Osteoblast (primary cell): Measurements from ENCODE around the gene FGF21. TPM values are rescaled to one million over a fixed set of nuclear protein-coding genes. Genes with fewer than 3 reads are reported as not detected.
A peak's percentile ranks its signal among the peaks of the same experiment; 100 is the strongest.

ENCODE experiments used
- DNase-seq: peaks from one replicate; pipeline ENCODE4 v3.0.0; 2011; ENCODE audit warnings: low spot score, mixed read lengths; ENCODE audit not compliant: insufficient read length; ENCODE audit errors: missing footprints
- H2AFZ ChIP-seq: 2 replicates; pipeline ENCODE4 v1.6.0; 2011; ENCODE audit warnings: mild to moderate bottlenecking, low read length
- H3K27ac ChIP-seq: 2 replicates; pipeline ENCODE4 v1.5.1; 2011; ENCODE audit warnings: mild to moderate bottlenecking, low read depth, low read length, moderate library complexity
- H3K27me3 ChIP-seq: 2 replicates; pipeline ENCODE4 v1.6.0; 2012; ENCODE audit warnings: mild to moderate bottlenecking, control low read depth, inconsistent platforms, low read length, moderate library complexity; ENCODE audit not compliant: insufficient read depth
- H3K36me3 ChIP-seq: 2 replicates; pipeline ENCODE4 v1.5.1; 2011; ENCODE audit warnings: mild to moderate bottlenecking, low read length, control low read depth, moderate library complexity; ENCODE audit not compliant: insufficient read depth
- H3K4me1 ChIP-seq: 2 replicates; pipeline ENCODE4 v1.5.1; 2011; ENCODE audit warnings: mild to moderate bottlenecking, low read length, control low read depth, moderate library complexity; ENCODE audit not compliant: insufficient read depth
- H3K4me2 ChIP-seq: 2 replicates; pipeline ENCODE4 v1.6.0; 2011; ENCODE audit warnings: mild to moderate bottlenecking, low read length; ENCODE audit not compliant: insufficient read depth
- H3K4me3 ChIP-seq: fragments of 200-600 bp; sonication (generic); 3 replicates; pipeline ENCODE4 v1.5.1; 2012; ENCODE audit warnings: mild to moderate bottlenecking, low read length, inconsistent platforms; ENCODE audit not compliant: insufficient read depth
- H3K79me2 ChIP-seq: 2 replicates; pipeline ENCODE4 v1.6.0; 2012; ENCODE audit warnings: mild to moderate bottlenecking, low read length, control low read depth, inconsistent platforms; ENCODE audit not compliant: insufficient read depth
- H3K9me3 ChIP-seq: 2 replicates; pipeline ENCODE4 v1.5.1; 2011; ENCODE audit warnings: low read depth, low read length, control low read depth
- H4K20me1 ChIP-seq: 2 replicates; pipeline ENCODE4 v1.6.0; 2012; ENCODE audit warnings: mild to moderate bottlenecking, low read length, control low read depth; ENCODE audit not compliant: insufficient read depth
- total RNA-seq: library from RNA; depleted of rRNA; stranded (reverse); fragments of >200 nt; gene quantifications from 2 replicates; pipeline ENCODE4 v1.2.3, GENCODE V29; 2012
- TF ChIP-seq, protein P1 (sequence below): IDR thresholded peaks from 2 replicates; pipeline ENCODE4 v1.5.1; 2011; ENCODE audit warnings: mild to moderate bottlenecking, low read depth, low read length, moderate library complexity; ENCODE audit errors: extremely low read depth

The FGF21 gene
- total RNA-seq, 1 donor: not detected

DNA sequence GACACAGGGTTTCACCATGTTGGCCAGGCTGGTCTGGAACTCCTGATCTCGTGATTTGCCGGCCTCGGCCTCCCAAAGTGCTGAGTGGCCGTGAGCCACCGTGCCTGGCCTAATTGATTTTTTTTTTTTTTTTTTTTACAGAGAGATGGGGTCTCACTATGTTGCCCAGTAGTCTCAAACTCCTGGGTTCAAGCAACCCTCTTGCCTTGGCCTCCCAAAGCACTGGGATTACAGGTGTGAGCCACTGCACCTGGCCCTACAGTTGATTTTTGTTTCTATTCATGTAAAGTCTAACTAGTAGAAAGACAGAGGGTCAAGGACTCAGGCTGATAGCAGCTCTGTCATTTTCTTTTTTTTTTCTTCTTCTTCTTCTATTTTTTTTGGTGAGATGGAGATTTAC lies 21.8 kb downstream of the FGF21 start:
- TF ChIP-seq, protein P1, sequence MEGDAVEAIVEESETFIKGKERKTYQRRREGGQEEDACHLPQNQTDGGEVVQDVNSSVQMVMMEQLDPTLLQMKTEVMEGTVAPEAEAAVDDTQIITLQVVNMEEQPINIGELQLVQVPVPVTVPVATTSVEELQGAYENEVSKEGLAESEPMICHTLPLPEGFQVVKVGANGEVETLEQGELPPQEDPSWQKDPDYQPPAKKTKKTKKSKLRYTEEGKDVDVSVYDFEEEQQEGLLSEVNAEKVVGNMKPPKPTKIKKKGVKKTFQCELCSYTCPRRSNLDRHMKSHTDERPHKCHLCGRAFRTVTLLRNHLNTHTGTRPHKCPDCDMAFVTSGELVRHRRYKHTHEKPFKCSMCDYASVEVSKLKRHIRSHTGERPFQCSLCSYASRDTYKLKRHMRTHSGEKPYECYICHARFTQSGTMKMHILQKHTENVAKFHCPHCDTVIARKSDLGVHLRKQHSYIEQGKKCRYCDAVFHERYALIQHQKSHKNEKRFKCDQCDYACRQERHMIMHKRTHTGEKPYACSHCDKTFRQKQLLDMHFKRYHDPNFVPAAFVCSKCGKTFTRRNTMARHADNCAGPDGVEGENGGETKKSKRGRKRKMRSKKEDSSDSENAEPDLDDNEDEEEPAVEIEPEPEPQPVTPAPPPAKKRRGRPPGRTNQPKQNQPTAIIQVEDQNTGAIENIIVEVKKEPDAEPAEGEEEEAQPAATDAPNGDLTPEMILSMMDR: no peak
- no peak overlapping the region for H3K27ac ChIP-seq
- DNase-seq: no peak
- no peaks in the 10 kb centered on the region for H3K36me3 ChIP-seq
- H3K9me3 ChIP-seq: no peaks in the 10 kb centered on the region
- no peaks in the 10 kb centered on the region for H4K20me1 ChIP-seq
- no peak overlapping the region for H3K4me2 ChIP-seq
- no peak overlapping the region for H3K4me3 ChIP-seq
- no peaks in the 10 kb centered on the region for H3K4me1 ChIP-seq
- H3K79me2 ChIP-seq: no peaks in the 10 kb centered on the region
- H3K27me3 ChIP-seq: no peaks in the 10 kb centered on the region
- H2AFZ ChIP-seq: no peak overlapping the region

DNA sequence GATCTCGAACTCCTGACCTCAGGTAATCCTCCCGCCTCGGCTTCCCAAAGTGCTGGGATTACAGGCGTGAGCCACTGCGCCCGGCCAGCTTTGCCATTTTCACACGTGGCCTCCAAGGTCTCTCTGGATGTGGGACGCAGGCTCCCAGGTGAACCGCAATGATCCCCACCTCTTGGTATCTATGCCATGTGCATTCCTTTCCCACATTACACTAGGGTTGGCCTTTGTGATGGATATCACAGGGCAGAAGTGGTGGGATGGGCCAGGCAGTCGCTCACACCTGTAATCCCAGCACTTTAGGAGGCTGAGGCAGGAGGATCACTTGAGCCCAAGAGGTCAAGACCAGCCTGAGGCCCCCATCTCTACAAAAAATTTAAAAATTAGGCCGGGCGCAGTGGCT lies 22.4 kb downstream of the FGF21 start:
- H3K79me2 ChIP-seq: no peaks in the 10 kb centered on the region
- TF ChIP-seq, protein P1: no peak
- DNase-seq: peak; percentile 6

DNA sequence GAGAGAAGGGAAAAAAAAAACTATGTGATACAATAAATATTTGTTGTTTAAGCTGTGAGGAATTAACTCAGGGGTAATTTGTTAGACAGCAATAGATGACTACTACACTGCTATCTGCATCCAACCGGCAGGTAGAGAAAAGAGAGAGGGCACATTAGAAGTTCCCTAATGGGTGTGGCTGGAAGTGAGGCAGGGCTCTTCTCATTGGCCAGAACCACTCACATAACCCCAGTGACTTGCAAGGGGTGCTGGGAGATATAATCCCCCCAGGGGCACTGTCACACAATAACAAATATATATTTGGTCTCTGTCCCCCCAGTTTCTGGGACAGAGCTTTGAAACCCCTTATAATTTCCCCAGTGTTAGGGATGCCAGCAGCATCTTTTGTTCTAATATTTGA lies 24.3 kb downstream of the FGF21 start:
- Histone ChIP-seq H3K27me3 (no peaks in the 10 kb centered on the region), H2AFZ (no peak overlapping the region), H3K4me3 (no peak overlapping the region), H4K20me1 (no peaks in the 10 kb centered on the region), H3K4me1 (no peaks in the 10 kb centered on the region), H3K36me3 (no peaks in the 10 kb centered on the region), H3K4me2 (no peak overlapping the region), H3K9me3 (no peaks in the 10 kb centered on the region), H3K79me2 (no peaks in the 10 kb centered on the region), H3K27ac (no peak overlapping the region)
- TF ChIP-seq, protein P1: no peak
- DNase-seq: peak; percentile 4

More for the DNA sequence above, 22.4 kb downstream of the FGF21 start:
- no peak overlapping the region for H3K4me2 ChIP-seq
- H4K20me1 ChIP-seq: no peaks in the 10 kb centered on the region
- H3K27ac ChIP-seq: no peak overlapping the region
- no peak overlapping the region for H3K4me3 ChIP-seq
- no peaks in the 10 kb centered on the region for H3K4me1 ChIP-seq
- no peak overlapping the region for H2AFZ ChIP-seq
- H3K9me3 ChIP-seq: no peaks in the 10 kb centered on the region
- H3K27me3 ChIP-seq: no peaks in the 10 kb centered on the region
- H3K36me3 ChIP-seq: no peaks in the 10 kb centered on the region

DNA sequence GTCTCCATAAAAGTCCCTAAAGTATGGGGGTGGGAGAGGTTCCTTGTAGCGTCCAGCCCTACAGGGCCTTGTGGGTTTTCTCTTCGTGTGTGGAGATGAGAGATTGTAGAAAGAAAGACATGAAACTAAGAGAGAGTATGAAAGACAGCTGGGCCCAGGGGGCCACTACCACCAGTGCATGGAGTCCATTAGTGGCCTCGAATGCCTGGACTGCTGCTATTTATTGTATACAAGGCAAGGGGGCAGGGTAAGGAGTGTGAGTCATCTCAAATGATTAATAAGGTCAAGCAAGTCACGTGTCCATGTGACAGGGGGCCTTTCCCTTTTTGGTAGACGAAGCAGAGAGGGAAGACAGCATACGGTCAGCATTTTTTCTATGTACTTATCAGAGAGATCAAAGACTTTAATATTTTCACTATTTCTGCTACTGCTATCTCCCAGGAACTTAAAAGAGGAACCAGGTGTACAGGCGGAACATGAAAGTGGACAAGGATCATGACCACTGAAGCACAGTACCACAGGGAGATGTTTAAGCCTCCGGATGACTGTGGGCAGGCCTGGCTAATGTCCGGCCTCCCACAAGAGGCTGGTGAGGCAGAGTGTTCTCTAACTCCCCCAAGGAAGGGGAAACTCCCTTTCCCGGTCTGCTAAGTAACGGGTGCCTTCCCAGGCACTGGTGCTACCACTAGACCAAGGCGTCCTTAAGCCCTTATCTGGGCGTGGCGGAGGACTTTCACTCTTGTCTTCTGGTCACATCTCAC lies 25.5 kb downstream of the FGF21 start:
- no peak overlapping the region for H3K4me2 ChIP-seq
- TF ChIP-seq, protein P1: no peak
- H3K79me2 ChIP-seq: no peaks in the 10 kb centered on the region
- H3K4me3 ChIP-seq: no peak overlapping the region
- no peaks in the 10 kb centered on the region for H3K9me3 ChIP-seq
- peak; percentile 30 for DNase-seq
- no peaks in the 10 kb centered on the region for H3K27me3 ChIP-seq
- H2AFZ ChIP-seq: no peak overlapping the region
- no peak overlapping the region for H3K27ac ChIP-seq
- H3K36me3 ChIP-seq: no peaks in the 10 kb centered on the region
- H3K4me1 ChIP-seq: no peaks in the 10 kb centered on the region
- no peaks in the 10 kb centered on the region for H4K20me1 ChIP-seq
